Kidney tubule cell (primary cell): ENCODE data around the gene ZNF77.
"Not testable (repeated sequence)": the region's sequence is repeated elsewhere in the genome, so short reads cannot be mapped to it uniquely, and the experiment has no call there.

Experiments used
- DNase-seq: peaks from one replicate; pipeline ENCODE4 v3.0.0-alpha.2; 2018; ENCODE audit warnings: low spot score

ZNF77 gene

GRCh38 chr19:2944775-2945574, at the start of gene ZNF77:
TSS of gene ZNF77 (minus strand) at chr19:2944971. CDS start at chr19:2944840, 131 bp downstream.
- DNase-seq: peak; percentile 99

DNA sequence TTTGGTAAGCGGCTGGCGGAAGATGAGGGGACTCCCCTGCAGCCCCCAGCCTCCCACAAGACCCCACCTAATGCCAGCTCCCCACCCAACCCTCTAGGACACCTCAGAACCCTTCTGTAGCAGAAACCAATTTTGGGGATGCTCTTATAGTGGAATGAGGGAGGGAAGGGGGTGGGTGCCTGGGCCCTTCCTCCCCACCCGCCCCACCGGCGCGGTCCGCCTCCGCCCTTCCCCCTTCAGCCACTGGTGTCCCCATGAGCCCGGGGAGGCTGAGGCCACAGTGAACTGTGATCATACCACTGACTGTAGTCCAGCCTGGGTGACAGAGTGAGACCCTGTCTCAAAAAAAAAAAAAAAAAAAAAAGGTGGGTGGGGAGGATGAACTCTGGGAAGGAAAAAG, 48.8 kb upstream of the ZNF77 start:
- no peak for DNase-seq

GRCh38 chr19:2992958-2993357, 48.2 kb upstream of the ZNF77 start:
- DNase-seq: no peak

DNA sequence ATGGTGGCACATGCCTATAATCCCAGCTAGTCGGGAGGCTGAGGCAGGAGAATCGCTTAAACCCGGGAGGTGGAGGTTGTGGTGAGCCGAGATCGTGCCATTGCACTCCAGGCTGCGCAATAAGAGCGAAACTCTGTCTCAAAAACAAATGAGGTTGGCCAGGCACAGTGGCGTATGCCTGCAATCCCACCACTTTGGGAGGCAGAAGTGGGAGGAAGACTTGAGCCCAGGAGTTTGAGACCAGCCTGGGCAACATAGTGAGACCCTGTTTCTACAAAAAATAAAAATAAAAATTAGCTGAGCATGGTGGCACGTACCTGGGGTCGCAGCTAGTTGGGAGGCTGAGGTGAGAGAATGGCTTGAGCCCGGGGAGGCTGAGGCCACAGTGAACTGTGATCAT, 47.6 kb upstream of the ZNF77 start:
- not testable (repeated sequence) for DNase-seq

DNA sequence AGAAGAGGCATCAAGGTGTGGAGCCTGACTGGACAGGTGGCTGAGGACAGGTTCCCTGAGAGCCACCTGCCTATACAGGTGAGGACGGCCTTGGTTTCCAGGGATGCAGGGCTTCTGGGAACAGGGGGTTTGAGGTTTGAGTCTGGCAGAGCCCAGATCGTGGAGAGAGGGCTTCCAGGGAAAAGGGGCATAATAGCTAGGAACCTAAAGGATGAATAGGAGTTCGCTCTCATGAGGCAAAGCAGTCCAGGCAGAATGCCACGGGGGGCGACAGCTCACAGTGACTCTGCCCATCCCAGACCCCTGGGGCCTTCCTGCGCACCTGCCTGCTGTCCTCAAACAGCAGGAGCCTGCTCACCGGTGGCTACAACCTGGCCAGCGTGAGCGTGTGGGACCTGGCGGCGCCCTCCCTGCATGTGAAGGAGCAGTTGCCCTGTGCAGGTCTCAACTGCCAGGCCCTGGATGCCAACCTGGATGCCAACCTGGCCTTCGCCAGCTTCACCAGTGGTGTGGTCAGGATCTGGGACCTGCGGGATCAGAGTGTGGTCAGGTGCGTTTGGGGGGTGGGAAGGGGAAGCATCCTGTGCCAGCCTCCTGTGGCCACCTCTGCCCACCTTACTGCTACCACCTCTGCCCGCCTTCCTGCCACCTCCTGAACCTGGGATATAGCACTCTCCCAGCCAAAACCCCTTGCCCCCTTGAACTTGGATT, 44.6 kb upstream of the ZNF77 start:
- no peak for DNase-seq

DNA sequence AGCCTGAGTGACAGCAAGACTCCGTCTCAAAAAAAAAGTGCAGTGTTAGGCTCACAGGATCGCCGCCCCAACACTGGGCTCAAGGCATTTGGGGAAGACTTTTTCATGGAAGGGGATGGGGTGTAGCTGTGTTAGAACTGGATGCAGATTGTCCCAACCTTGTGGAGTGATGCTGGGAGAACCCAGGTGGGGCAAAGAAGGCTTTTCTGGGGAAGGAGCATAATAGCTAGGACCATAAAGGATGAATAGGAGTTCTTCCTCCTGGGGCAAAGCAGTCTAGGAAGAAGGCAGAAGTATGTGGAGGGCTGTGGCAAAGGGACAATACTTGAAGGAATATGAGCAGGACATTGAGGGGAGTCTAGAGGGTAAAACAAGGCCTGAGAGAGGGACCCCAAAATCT, 43.8 kb upstream of the ZNF77 start:
- DNase-seq: no peak

DNA sequence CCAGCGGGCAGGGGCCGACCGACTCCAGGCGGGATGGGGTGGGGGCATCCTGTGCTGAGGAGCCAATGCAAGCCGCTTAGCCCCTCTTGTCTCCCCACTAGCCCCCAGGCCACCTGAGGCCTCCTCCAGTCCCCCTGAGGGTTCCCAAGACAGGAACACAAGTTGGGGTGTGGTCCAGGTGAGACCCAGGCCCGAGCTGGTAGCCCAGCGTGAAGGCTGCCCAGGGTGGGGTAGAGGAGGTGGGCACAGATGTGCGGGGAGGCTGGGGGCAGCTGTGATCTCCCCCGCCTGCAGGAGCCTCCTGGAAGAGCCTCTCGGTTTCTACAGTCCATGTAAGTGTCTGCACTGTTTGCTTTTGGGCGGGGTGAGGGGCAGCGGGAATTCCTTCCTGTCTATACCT, 43.0 kb upstream of the ZNF77 start:
- no peak for DNase-seq

- DNase-seq: no peak
Observed at GRCh38 chr19:2986951-2987524, 42.3 kb upstream of the ZNF77 start.

GRCh38 chr19:2984215-2984528, 39.4 kb upstream of the ZNF77 start:
- DNase-seq: no peak

DNA sequence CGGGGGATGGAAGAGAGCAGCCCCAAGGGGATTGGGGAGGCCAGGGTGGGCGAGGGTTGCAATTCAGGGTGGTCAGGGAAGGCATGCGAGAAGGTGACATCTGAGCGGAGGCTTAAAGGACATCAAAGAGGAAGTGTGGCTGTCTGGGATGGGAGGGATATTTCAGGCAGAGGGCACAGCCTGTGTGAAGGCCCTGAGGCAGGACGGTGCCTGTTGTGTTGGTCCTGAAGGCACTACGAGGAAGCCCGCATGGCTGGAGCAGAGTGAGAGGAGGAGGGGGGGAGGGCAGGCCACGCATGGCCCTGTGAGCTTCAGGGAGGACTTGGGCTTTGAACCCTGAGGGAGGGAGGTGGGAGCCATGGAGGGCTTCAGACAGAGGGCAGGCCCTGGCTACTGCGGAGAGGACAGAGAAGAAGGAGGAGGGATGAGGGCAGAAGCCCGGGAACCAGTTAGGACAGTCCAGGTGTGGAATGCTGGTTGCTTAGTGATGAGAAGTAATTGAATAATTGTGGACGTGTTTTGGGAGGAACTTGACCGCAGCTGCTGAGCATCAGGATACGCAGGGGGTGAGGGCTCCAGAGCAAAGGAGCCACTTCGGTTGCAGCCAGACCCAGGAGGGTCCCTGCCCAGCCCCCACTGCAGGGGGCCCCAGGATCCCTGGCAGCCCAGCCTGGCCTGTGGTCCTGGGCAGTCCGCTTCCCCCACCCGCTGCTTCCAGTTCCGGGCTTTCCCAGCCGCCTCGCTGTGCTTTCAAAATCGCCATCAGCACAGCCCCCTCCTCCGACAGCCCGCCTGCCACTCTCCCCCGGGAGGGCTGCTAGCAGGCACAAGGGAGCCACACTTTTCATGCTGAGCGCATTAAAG, 38.8 kb upstream of the ZNF77 start:
- peak; percentile 53 for DNase-seq

GRCh38 chr19:2982983-2983350, 38.2 kb upstream of the ZNF77 start:
- DNase-seq: no peak

DNA sequence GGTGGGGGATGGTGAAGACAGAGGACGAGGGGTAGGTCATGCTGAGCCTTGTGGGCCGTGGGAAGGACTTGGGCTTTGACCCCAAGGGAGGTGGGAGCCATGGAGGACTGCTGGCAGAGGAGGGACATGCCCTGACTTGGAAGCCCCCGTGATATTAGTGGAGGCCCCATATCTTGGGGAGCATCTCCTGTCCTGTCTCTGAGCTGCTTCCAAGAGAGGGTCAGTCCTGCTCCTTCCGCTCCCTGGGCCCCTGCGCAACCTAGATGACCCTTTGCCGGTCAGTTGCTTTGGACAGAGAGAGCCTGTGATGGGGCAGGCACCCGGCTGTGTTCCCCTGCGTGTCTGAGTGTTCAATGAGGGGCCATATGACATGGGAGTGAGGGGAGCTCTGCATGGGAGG, 37.8 kb upstream of the ZNF77 start:
- DNase-seq: no peak

GRCh38 chr19:2981898-2982297, 37.1 kb upstream of the ZNF77 start:
- no peak for DNase-seq

GRCh38 chr19:2978772-2979171, 34.0 kb upstream of the ZNF77 start:
- no peak for DNase-seq

GRCh38 chr19:2978166-2978767, 33.5 kb upstream of the ZNF77 start:
- no peak for DNase-seq

GRCh38 chr19:2977746-2978138, 33.0 kb upstream of the ZNF77 start:
- no peak for DNase-seq

- peak; percentile 95 for DNase-seq
Observed at GRCh38 chr19:2977001-2977745, 32.4 kb upstream of the ZNF77 start, which contains the start of gene TLE6. TSS of gene TLE6 (plus strand) at chr19:2977564. CDS start at chr19:2978234, 670 bp downstream.

DNA sequence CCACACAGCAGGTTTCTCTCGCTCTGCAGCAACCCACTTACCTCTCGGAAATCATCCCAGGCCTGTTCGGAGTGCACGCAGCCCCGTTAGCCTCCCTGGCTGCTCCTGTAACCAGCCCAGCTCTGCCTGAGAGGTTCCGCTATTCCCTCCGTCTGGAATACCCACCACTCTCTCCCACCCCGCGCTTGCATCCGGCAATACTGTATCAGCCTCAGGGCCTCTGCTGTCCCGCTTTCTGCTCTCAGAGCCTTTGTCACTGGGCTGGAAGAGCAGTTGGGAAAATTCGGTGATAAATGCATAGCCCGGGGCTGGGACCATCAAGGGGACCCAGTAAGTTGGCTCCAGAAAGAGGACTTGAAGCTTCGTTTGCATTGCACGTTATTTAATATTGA, 31.8 kb upstream of the ZNF77 start:
- no peak for DNase-seq

- no peak for DNase-seq
Observed at GRCh38 chr19:2974342-2975041, 29.7 kb upstream of the ZNF77 start.

- no peak for DNase-seq
Observed at GRCh38 chr19:2973229-2973628, 28.5 kb upstream of the ZNF77 start.
